22Rv1 (cell line): ENCODE data around the gene CACNA2D4.

ENCODE experiments used
- H3K27ac ChIP-seq: fragments of 450-650 bp; 2 replicates; pipeline ENCODE4 v1.5.1; 2017
- ZFX ChIP-seq: fragments of 450-650 bp; IDR thresholded peaks from 2 replicates; pipeline ENCODE4 v1.6.1; 2017; ENCODE audit warnings: antibody characterized with exemption, borderline replicate concordance
- TF ChIP-seq, protein P1 (sequence below): fragments of 450-650 bp; IDR thresholded peaks from 2 replicates; pipeline ENCODE4 v1.5.1; 2017; ENCODE audit warnings: mild to moderate bottlenecking

Gene CACNA2D4, protein sequence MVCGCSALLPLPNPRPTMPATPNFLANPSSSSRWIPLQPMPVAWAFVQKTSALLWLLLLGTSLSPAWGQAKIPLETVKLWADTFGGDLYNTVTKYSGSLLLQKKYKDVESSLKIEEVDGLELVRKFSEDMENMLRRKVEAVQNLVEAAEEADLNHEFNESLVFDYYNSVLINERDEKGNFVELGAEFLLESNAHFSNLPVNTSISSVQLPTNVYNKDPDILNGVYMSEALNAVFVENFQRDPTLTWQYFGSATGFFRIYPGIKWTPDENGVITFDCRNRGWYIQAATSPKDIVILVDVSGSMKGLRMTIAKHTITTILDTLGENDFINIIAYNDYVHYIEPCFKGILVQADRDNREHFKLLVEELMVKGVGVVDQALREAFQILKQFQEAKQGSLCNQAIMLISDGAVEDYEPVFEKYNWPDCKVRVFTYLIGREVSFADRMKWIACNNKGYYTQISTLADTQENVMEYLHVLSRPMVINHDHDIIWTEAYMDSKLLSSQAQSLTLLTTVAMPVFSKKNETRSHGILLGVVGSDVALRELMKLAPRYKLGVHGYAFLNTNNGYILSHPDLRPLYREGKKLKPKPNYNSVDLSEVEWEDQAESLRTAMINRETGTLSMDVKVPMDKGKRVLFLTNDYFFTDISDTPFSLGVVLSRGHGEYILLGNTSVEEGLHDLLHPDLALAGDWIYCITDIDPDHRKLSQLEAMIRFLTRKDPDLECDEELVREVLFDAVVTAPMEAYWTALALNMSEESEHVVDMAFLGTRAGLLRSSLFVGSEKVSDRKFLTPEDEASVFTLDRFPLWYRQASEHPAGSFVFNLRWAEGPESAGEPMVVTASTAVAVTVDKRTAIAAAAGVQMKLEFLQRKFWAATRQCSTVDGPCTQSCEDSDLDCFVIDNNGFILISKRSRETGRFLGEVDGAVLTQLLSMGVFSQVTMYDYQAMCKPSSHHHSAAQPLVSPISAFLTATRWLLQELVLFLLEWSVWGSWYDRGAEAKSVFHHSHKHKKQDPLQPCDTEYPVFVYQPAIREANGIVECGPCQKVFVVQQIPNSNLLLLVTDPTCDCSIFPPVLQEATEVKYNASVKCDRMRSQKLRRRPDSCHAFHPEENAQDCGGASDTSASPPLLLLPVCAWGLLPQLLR

DNA sequence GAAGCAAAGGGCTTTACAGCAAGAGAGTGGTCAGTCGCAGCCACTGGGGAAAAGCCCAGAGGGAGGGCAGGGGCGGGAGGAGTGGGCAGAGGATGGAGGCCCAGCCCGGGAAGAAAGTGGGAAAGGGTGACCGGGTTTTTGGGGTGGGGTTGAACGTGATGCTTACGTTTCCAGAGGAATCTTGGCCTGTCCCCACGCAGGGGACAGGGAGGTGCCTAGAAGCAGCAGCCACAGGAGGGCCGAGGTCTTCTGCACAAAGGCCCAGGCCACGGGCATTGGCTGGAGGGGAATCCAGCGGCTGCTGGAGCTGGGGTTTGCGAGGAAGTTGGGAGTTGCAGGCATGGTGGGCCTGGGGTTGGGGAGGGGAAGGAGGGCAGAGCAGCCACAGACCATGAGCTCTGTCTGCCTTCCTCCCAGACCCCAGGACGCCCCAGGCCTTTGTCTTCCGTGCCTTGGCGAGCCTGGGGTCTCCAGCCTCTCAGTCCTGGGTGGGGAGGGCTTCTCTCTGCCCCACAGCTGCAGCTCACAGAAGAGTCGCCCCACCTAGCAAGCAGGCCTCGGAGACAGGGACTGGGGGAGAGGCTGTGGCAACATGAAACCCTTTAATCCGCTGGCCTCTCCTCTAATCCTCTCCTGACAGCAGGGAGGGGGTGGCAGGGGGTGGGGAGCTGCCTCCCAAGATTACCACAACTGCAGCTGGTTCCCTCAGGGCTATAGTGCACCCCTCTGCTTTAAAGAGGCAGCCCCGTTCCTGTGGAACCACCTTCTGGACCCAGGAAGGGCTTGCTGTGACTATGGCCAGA lies at the start of gene CACNA2D4:
Gene CACNA2D4, minus strand, starts transcription at position 572 of the 803 bp plus-strand sequence. Its CDS starts 179 bp downstream, at position 393.
- H3K27ac ChIP-seq: no peak within 1 kb of the TSS
- TF ChIP-seq, protein P1, sequence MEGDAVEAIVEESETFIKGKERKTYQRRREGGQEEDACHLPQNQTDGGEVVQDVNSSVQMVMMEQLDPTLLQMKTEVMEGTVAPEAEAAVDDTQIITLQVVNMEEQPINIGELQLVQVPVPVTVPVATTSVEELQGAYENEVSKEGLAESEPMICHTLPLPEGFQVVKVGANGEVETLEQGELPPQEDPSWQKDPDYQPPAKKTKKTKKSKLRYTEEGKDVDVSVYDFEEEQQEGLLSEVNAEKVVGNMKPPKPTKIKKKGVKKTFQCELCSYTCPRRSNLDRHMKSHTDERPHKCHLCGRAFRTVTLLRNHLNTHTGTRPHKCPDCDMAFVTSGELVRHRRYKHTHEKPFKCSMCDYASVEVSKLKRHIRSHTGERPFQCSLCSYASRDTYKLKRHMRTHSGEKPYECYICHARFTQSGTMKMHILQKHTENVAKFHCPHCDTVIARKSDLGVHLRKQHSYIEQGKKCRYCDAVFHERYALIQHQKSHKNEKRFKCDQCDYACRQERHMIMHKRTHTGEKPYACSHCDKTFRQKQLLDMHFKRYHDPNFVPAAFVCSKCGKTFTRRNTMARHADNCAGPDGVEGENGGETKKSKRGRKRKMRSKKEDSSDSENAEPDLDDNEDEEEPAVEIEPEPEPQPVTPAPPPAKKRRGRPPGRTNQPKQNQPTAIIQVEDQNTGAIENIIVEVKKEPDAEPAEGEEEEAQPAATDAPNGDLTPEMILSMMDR: no peak
- TF ChIP-seq ZFX: no peak

DNA sequence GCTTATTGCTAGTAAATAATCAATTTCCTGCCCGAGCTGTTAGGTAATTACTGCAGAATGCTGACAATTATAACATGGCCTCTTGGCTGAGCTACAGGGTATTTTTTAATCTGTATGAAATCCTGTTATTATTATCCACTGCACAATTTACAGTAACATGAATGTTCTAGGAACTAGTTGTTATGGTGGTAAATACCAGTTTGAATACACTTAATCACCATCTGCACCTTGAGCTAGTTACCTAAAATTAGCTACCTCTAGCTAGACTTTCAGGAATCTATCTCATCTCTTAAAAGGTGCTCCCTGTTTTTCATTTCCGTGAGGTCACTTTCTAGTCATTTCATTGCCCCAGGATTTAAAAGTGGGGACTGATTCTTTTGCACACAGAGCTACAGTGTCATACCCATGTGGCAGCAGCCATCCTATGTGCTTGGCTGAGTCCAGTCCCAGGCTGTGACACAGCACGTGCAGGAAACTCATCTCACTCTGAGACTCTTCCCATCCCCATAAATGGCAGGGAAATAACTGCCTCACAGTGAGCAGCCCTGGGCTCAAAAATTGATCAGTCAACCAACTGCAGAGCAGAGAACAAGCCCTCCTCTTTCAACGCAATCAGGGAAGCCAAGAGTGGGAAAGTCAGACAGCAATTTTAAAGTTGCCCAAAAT lies 48.2 kb upstream of the CACNA2D4 start:
- H3K27ac ChIP-seq: no peak overlapping the region
- TF ChIP-seq, protein P1: no peak
- TF ChIP-seq ZFX: no peak

DNA sequence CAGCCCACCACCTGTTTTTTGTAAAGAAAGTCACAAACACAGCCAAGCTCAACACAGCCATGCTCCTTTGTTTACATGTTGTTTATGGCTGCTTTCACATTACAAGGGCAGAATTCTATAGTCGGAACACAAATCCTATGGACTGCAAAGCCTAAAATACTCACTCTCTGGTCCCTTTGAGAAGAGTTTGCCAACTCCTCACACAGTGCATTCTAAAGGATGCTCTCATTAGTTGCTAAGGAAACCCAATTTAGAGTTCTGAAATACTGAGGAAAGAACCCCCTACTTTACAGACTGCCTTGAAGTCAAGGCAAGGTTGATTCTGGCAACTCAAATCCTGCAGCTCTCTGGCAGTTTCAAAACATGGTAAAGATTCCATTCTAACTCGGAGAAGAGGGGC lies 47.5 kb upstream of the CACNA2D4 start:
- no peak for TF ChIP-seq ZFX
- TF ChIP-seq, protein P1: no peak
- H3K27ac ChIP-seq: no peak overlapping the region

DNA sequence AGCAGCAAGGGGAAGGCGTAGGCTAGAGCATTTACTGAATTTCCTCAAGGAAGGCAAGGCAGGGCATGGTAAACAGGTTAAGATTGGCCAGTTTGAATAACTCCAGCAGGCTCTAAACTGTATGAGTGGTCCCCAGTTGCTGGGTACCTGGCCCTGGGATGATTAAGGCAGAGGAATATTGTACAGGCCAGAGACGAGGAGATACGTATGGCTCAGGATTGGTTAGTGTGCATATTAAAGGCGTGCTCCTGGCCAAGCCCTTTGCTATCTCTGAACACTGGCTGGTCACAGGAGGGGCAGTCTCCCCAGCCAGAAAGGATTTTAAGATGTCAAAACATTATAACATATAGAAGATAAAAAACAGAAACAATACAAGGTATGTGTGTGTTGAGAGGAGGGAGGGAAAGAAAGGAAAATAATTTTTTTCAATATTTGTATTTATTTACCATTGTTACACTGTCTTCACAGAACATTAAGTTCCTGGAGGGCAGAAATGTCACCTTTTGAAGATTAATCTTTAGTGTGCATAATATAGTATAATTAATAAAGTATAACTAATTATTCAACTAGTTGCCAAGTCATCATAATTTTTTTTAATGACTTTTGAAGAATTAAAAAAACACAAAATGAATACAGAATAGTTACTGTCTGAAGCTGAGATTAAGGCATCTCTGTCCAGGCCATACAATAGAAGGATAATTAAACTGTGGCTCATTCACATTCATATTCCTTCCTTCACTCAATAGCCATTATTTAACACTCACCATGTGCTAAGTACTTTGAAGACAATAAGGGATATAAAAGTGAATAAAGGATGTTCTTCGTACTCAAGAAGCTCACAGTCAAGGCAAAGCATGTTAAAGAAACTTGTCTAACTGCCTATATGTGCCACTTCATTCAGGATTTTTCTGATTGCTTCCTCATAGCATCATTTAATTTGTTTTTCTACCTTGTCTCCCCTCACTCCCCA lies 43.9 kb upstream of the CACNA2D4 start:
- no peak overlapping the region for H3K27ac ChIP-seq
- TF ChIP-seq, protein P1: no peak
- TF ChIP-seq ZFX: no peak

DNA sequence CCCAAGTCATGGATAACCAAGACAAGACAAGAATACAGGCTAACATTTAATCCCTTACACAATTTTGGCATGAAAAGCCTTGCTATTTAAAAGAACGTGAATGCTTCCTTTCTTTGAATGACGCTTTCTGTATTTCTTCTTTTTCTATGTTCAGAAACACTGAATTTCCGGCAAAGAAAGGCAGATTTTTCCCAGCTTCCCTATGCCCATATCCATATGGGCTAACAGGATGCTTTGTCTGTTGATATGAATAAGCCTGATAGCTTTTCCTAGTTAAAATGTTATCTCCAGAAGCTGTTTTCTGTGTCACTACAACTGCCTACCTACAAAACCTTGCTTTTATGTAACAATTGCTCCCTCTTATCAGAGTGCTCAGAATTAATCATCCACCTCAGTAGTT lies 38.3 kb upstream of the CACNA2D4 start:
- no peak for TF ChIP-seq ZFX
- TF ChIP-seq, protein P1: no peak
- H3K27ac ChIP-seq: no peak overlapping the region
